Muscle layer of colon (tissue), 2 donors: Measurements from ENCODE around the gene ACTN1.
"Not testable (repeated sequence)": the region's sequence is repeated elsewhere in the genome, so short reads cannot be mapped to it uniquely, and the experiment has no call there.

ENCODE experiments used
- H3K27ac ChIP-seq: one replicate; pipeline ENCODE4 v1.7.0; 2013; ENCODE audit warnings: low read depth, mild to moderate bottlenecking, low read length, moderate library complexity
- H3K27me3 ChIP-seq, 2 donors: one replicate each; pipeline ENCODE4 v1.7.0; 2013; ENCODE audit warnings: low read length in 2 of 2, mild to moderate bottlenecking in 2 of 2; ENCODE audit not compliant: insufficient read depth in 2 of 2, control insufficient read depth in 1 of 2
- H3K36me3 ChIP-seq: one replicate; pipeline ENCODE4 v1.7.0; 2013; ENCODE audit warnings: mild to moderate bottlenecking, low read length; ENCODE audit not compliant: insufficient read depth
- H3K4me1 ChIP-seq: one replicate; pipeline ENCODE4 v1.7.0; 2013; ENCODE audit warnings: mild to moderate bottlenecking, low read length; ENCODE audit not compliant: insufficient read depth
- H3K4me3 ChIP-seq, 2 donors: one replicate each; pipeline ENCODE4 v1.7.0; 2013; ENCODE audit warnings: low read length in 2 of 2, low read depth in 1 of 2, mild to moderate bottlenecking in 1 of 2, moderate library complexity in 1 of 2
- H3K9ac ChIP-seq: one replicate; pipeline ENCODE4 v1.7.0; 2013; ENCODE audit warnings: low read length
- H3K9me3 ChIP-seq: one replicate; pipeline ENCODE4 v1.7.0; 2013; ENCODE audit warnings: mild to moderate bottlenecking, low read length
- donor health status: abdominal sarcoma.
- donor health status: Adenocarcinoma of cecum.

Gene ACTN1

GRCh38 chr14:68974759-68975347 lies 4.2 kb downstream of the ACTN1 start:
- no peaks in the 10 kb centered on the region for H3K9me3 ChIP-seq
- H3K4me1 ChIP-seq = peaks cover 73% of the 10 kb centered on the region
- H3K27me3 ChIP-seq = no peaks in the 10 kb centered on the region
- peak overlapping the region; percentile 94 for H3K27ac ChIP-seq
- H3K36me3 ChIP-seq = peaks cover 42% of the 10 kb centered on the region
- H3K4me3 ChIP-seq = peak overlapping the region; percentile 11 to 85
- H3K9ac ChIP-seq = peak overlapping the region; percentile 91

DNA sequence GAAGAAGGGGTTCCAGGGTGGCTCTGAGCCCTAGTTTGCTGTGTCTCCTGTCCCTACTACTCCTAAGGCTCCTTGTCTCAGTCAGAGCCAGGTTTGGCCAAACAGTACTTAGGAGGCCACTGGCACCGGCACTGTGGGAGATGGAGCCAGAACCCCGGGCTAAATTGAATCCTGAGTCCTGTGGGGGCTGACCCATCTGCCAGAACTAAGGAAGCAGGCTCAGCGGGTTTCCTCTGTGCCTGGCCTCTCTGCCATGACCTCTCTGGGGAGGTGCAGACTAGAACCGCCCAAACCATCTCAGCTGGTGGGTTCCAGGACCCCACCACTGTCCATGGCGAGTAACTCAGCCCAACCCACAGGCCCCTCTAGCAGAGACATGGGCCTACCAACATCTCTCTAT lies 5.5 kb downstream of the ACTN1 start:
- peaks cover 85% of the 10 kb centered on the region for H3K4me1 ChIP-seq
- H3K27ac ChIP-seq = peak overlapping the region; percentile 91
- H3K27me3 ChIP-seq = no peaks in the 10 kb centered on the region
- no peaks in the 10 kb centered on the region for H3K9me3 ChIP-seq
- peaks cover 42% of the 10 kb centered on the region for H3K36me3 ChIP-seq
- H3K4me3 ChIP-seq = no peak overlapping the region
- no peak overlapping the region for H3K9ac ChIP-seq

DNA sequence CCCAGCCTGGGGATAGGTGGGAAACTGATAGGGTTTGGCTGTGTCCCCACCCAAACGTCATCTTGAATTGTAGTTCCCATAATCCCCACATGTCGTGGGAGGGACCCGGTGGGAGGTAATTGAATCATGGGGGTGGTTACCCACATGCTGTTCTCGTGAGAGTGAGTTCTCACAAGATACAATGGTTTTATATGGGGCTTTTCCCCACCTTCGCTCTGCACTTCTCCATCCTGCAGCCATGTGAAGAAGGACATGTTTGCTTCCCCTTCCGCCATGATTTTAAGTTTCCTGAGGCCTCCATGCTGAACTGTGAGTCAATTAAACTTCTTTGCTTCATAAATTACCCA lies 5.9 kb downstream of the ACTN1 start:
- H3K4me3 ChIP-seq = not testable (repeated sequence)
- peaks cover 89% of the 10 kb centered on the region for H3K4me1 ChIP-seq

DNA sequence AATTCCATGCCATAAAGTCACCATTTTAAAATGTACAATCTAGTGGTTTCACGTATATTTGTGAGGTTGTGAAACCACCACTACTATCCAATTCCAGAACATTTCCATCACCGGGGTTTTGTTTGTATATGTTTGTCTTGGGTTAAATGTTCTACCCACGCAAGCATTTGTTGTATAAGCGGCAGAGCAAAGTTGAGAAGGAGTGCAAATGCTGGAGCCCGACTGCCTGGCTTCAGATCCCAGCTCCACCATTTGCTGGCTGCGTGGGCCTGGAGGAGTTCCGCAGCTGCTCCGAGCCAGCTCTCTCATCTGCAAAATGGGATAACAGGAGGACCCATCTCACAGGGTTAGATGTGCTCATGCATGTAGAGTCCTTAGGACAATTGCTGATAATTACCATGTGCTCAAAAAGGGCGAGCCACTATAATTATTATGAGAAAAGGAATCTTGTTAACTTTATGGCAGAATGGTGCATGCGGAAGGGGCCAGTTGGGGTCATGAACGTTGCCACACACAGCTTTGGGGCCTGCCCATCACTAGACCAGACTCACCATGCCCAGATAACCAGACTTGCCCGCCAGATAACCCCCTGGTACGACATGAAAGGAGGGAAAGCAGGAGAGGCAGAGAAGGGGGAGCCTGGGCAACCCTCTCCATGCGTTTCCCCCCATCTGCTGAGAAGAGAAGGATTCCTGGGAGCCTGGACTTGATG lies 6.4 kb downstream of the ACTN1 start:
- Histone ChIP-seq H3K4me1 (peaks cover 95% of the 10 kb centered on the region), H3K4me3 (no peak overlapping the region), H3K36me3 (peaks cover 48% of the 10 kb centered on the region), H3K27me3 (no peaks in the 10 kb centered on the region), H3K27ac (peak overlapping the region; percentile 91), H3K9me3 (no peaks in the 10 kb centered on the region), H3K9ac (no peak overlapping the region)

More for the DNA sequence above, 5.9 kb downstream of the ACTN1 start:
- not testable (repeated sequence) for H3K9ac ChIP-seq, H3K27me3 ChIP-seq, H3K9me3 ChIP-seq
- Histone ChIP-seq H3K36me3 (peaks cover 43% of the 10 kb centered on the region), H3K27ac (peak overlapping the region; percentile 91)

- Histone ChIP-seq H3K27ac (peak overlapping the region; percentile 91), H3K9me3 (no peaks in the 10 kb centered on the region), H3K4me3 (peak overlapping the region in 1 of 2 donors; percentile 4), H3K4me1 (peaks cover 98% of the 10 kb centered on the region), H3K27me3 (no peaks in the 10 kb centered on the region), H3K36me3 (peaks cover 53% of the 10 kb centered on the region), H3K9ac (no peak overlapping the region)
These were observed 7.6 kb downstream of the ACTN1 start for GRCh38 chr14:68971411-68972035.

- H3K36me3 ChIP-seq = peaks cover 53% of the 10 kb centered on the region
- H3K9ac ChIP-seq = peak overlapping the region; percentile 33
- peak overlapping the region in 1 of 2 donors; percentile 4 for H3K4me3 ChIP-seq
- H3K9me3 ChIP-seq = no peaks in the 10 kb centered on the region
- peak overlapping the region; percentile 91 for H3K27ac ChIP-seq
- H3K4me1 ChIP-seq = peaks cover 98% of the 10 kb centered on the region
- H3K27me3 ChIP-seq = no peaks in the 10 kb centered on the region
These were observed 8.4 kb downstream of the ACTN1 start for GRCh38 chr14:68970736-68971135.

GRCh38 chr14:68970038-68970612 lies 9.0 kb downstream of the ACTN1 start:
- Histone ChIP-seq H3K9me3 (no peaks in the 10 kb centered on the region), H3K27ac (peak overlapping the region; percentile 91), H3K27me3 (no peaks in the 10 kb centered on the region), H3K9ac (peak overlapping the region; percentile 33), H3K36me3 (peaks cover 55% of the 10 kb centered on the region), H3K4me3 (no peak overlapping the region), H3K4me1 (peaks cover 98% of the 10 kb centered on the region)

GRCh38 chr14:68969278-68970033 lies 9.6 kb downstream of the ACTN1 start:
- Histone ChIP-seq H3K27ac (peak overlapping the region; percentile 91), H3K4me3 (no peak overlapping the region), H3K4me1 (peaks cover 98% of the 10 kb centered on the region), H3K27me3 (no peaks in the 10 kb centered on the region), H3K9me3 (no peaks in the 10 kb centered on the region), H3K36me3 (peaks cover 53% of the 10 kb centered on the region), H3K9ac (peak overlapping the region; percentile 33)

- Histone ChIP-seq H3K4me3 (peak overlapping the region in 1 of 2 donors; percentile 48), H3K36me3 (peaks cover 49% of the 10 kb centered on the region), H3K9ac (peak overlapping the region; percentile 23), H3K27ac (peak overlapping the region; percentile 91), H3K9me3 (no peaks in the 10 kb centered on the region), H3K4me1 (peaks cover 99% of the 10 kb centered on the region), H3K27me3 (no peaks in the 10 kb centered on the region)
These were observed 10.4 kb downstream of the ACTN1 start for GRCh38 chr14:68968721-68969120.

DNA sequence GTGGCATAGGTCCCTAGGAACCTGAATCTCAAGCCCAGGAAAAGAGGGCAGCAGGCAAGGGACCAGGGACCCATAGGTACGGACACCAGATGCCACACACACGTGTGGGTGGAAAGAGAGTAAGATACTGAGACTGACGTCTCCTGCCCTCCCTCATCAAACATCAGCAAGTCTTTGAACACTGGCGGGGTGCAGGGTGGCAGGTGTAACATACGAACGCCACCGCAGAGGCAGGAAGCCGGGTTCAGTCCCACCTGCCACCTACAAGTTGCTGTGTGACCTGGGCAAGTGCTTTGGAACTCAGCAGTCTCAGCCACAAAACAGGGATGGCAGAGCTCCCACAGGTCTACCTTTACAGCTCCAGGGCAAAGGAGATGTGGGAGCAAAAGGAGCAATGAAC lies 11.1 kb downstream of the ACTN1 start:
- peak overlapping the region; percentile 23 for H3K9ac ChIP-seq
- peaks cover 43% of the 10 kb centered on the region for H3K36me3 ChIP-seq
- no peaks in the 10 kb centered on the region for H3K27me3 ChIP-seq
- H3K27ac ChIP-seq = peak overlapping the region; percentile 91
- H3K4me1 ChIP-seq = peaks cover 99% of the 10 kb centered on the region
- no peaks in the 10 kb centered on the region for H3K9me3 ChIP-seq
- peak overlapping the region in 1 of 2 donors; percentile 48 for H3K4me3 ChIP-seq

DNA sequence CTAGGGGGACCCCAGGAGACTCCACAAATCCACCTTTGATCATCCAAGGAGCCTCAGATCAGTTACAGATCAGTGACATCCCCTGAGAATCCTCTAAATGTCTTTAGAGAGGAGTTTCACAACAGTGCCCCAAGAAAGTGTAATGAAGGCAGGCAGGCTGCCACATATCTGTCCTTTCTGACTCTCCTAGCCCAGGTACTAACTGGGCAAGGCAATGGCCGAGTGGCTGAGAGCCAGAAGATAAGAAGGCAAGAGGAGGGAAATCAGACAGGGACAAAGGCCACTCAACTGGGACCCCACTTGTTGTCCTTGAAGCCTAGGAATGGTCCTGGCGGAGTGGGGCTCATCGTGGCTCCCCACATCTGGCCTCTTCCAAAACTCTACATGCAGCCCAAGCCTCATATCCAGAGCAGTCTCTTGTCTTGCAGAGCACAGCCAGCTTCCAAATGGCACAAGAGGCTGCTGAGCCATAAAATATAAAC lies 11.6 kb downstream of the ACTN1 start:
- H3K4me3 ChIP-seq = peak overlapping the region; percentile 19 to 28
- no peaks in the 10 kb centered on the region for H3K27me3 ChIP-seq
- peaks cover 99% of the 10 kb centered on the region for H3K4me1 ChIP-seq
- no peaks in the 10 kb centered on the region for H3K9me3 ChIP-seq
- peak overlapping the region; percentile 21 for H3K9ac ChIP-seq
- H3K27ac ChIP-seq = peak overlapping the region; percentile 91
- peaks cover 37% of the 10 kb centered on the region for H3K36me3 ChIP-seq
